HG03439 (cell line): Measurements from ENCODE around the gene ARL15.
"Not testable (repeated sequence)": the region's sequence is repeated elsewhere in the genome, so short reads cannot be mapped to it uniquely, and the experiment has no call there.

ENCODE experiments used
- ATAC-seq: cut with Tn5 transposase; IDR thresholded peaks from one replicate; pipeline ENCODE4 v1.9.1; 2021; ENCODE audit warnings: mild to moderate bottlenecking, moderate library complexity; ENCODE audit not compliant: unreplicated experiment

ARL15 gene

GRCh38 chr5:53997736-53998627 lies 312.4 kb downstream of the ARL15 start:
- no peak for ATAC-seq

DNA sequence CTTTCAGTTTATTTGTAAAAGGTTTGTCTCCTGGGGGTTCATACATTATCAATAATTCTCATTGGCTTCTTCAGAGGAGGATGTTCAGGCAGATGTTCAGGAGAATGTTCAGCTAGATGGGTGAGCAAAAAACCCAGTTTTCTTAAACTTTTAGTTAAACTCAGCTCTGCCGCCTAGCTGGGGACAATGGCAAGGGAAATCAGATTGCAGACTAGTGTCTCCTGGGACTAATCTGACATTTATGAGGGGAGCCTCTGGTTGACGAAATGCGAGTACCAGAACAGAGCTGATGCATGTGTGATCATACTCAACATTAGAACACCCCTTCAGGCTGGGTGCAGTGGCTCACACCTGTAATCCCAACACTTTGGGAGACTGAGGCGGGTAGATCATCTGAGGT lies 314.4 kb downstream of the ARL15 start:
- ATAC-seq, result no peak

GRCh38 chr5:53994148-53994547 lies 316.2 kb downstream of the ARL15 start:
- no peak for ATAC-seq

- ATAC-seq, result no peak
Observed at GRCh38 chr5:53991942-53992341, 318.4 kb downstream of the ARL15 start.

DNA sequence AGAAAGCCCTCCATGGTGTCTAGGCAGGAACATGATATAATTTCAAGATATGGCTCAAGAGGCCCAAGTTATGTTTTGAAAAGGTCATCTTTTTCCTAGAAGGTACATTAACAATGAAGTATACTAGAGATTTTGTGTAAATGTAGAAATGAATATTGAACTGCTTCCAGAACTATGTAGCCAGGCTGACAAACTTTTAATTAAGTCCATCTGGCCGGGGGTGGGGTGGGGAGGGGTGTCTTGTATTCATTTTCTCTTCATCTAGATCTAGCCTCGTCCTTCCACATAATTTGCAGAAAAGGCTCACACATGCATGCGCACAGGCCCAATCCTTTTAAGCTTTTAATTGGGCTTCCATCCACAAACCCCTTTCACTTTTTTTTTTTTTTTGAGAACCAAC lies 323.3 kb downstream of the ARL15 start:
- no peak for ATAC-seq

DNA sequence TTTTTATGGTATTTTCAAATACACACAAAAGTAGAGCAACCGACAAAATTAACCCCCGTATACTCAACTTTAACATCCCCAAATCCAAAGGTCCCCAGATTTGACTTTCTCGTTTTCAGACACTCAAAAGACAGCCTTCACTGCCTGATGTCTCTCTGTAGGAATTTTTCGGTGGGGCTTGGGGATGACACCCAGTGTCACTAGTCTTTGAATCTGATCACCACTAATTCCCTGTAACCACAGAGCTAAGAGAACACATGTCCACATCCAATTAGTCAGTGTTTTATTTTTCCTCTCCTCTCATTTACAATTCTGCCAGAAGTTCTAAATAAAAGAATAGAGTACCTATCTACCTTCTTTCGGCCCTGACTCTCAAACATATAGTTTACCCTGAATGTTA lies 324.6 kb downstream of the ARL15 start:
- ATAC-seq, result no peak

- ATAC-seq, result no peak
Observed at GRCh38 chr5:53984971-53985370, 325.4 kb downstream of the ARL15 start.

GRCh38 chr5:53983568-53984460 lies 326.6 kb downstream of the ARL15 start:
- no peak for ATAC-seq

DNA sequence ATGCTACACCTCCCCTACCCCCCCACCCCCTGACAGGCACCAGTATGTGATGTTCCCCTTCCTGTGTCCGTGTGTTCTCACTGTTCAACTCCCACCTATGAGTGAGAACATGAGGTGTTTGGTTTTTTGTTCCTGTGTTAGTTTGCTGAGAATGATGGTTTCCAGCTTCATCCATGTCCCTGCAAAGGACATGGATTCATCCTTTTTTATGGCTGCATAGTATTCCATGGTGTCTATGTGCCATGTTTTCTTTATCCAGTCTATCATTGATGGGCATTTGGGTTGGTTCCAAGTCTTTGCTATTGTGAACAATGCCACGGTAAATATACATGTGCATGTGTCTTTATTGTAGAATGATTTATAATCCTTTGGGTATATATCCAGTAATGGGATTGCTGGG lies 328.1 kb downstream of the ARL15 start:
- not testable (repeated sequence) for ATAC-seq

DNA sequence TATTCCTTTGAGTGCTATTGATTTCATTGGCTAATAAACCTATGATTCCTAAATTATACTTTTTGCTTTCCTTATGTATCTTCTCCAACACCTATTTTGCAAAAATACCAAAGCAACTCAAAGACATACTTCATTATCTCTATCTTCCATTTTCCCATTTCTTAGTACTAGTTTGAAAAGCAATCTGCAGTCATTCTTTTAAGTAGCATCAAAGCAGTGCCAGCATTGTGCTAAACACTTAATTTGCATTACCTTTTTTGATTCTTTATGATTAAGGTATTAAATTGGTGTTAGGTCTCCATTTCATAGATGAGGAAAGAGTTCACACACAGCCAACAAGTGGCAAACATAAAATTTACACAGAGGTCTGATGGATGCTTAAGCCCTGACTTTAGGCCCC lies 330.3 kb downstream of the ARL15 start:
- ATAC-seq, result no peak

- no peak for ATAC-seq
Observed at GRCh38 chr5:53974021-53974420, 336.4 kb downstream of the ARL15 start.

GRCh38 chr5:53972314-53972713 lies 338.1 kb downstream of the ARL15 start:
- ATAC-seq, result no peak

DNA sequence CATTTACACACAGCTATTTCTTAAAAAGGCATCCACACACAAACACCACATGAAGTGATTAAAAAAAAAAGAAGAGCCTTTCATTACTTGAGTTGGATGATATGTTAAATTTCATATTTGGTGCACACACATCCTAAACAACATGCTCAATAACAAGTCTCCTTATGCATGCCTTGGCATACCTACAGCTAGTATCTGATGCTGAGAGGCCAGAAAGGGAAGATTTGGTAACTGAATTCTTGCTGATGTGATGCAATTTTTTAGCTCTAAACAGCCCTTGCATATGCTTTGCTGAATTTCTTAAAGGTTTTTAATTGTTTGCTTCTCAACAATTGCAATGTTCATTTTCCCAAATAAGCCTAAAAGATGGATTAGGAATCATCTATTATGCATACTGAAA lies 338.8 kb downstream of the ARL15 start:
- ATAC-seq, result no peak

- no peak for ATAC-seq
Observed at GRCh38 chr5:53971131-53971530, 339.2 kb downstream of the ARL15 start.

DNA sequence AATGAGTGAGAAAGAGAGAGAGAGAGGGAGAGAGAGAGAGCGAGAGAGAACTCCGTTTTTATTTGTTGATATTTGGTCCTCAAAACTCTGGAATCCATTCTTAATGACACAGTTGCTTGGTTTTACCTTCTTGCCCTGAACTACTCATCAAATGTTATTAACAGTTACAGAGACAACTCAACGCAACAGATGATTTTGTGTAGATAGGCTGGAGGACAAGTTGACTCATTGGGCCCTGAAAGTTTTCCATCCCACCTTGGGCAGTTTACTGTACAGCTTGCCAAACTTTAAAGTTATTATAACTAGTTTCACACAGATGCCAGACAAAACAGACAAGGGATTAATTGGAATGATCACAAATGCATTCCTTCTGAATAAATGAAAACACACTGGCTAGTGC lies 339.9 kb downstream of the ARL15 start:
- ATAC-seq, result no peak

- no peak for ATAC-seq
Observed at GRCh38 chr5:53969176-53969730, 341.1 kb downstream of the ARL15 start.

DNA sequence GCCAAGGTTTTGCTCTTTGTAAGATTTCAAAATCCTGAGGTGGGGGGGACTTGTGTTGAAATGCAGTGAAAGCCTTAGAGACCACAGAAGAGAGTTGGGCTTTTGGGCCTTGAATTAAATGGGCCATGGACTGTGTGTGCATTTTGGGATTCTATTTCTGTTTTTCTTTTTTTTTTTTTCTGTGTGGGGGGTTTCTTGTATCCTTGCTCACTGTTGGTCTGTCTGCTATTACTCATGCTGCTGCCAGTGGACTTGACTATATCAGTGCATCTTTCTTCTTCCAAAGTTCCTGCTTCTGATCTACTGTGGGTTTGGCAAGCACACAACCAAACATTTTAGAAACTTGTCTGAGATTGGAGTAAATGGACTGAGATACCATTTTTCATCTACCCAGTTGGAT lies 344.9 kb downstream of the ARL15 start:
- no peak for ATAC-seq

DNA sequence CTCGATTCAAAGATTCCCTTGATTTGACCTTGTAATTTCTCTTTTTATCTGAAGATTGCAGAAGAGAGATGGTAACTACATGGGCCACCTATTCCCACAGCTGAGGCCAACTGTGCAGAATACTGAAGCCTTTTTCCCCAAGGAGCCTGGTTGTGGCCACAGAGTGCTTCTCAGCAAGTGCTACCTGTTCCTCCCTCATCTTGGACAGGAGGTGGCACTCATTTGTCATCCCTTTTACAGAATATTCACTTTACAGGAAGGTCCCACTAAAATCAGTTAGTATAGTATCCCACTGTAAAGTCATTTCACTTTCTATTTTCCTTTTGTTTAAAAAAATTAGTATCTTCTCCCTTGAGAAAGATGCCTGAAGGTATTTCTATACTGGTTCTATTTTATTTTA lies 346.4 kb downstream of the ARL15 start:
- ATAC-seq, result no peak

DNA sequence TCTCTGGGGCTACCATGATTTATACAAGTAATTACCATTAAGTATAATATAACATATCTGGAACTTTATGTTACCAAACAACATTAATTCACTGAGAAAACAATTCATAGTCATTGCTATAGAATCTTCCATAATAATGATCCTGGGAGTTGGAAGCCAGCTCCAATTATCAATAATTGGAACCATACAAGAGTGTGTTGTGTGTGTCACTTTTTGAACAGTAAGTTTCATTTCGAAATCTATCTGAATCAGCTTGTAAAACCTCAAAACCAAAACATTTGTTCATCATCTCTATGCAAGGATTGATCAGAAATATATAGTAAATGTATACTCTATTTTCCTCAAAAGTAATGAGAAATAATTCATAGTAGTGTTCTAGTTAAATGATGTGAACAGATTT lies 348.1 kb downstream of the ARL15 start:
- no peak for ATAC-seq

- no peak for ATAC-seq
Observed at GRCh38 chr5:53956632-53957031, 353.7 kb downstream of the ARL15 start.

DNA sequence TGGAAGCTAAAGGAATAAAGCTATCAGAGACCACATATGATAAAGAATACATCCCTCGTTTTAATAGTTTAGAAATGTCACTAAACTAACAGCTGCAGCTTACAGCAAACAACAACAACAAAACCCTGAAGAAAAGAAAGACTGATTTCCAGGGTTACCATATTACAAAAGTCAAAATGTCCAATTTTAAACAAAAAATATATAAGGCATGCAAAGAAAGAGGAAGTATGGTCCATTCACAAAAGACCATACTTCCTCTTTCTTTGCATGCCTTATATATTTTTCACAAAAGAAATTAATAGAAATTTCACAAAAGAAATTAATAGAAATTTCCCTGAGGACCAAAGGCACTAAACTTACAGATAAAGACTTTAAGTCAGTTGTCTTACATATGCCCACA lies 354.2 kb downstream of the ARL15 start:
- ATAC-seq, result no peak

GRCh38 chr5:53950621-53951020 lies 359.8 kb downstream of the ARL15 start:
- ATAC-seq, result no peak
